Endodermal cell (in vitro differentiated cells): ENCODE measurements around the gene RPS16. TPM values are rescaled to one million over a fixed set of nuclear protein-coding genes. Genes with fewer than 3 reads are reported as not detected.
A peak's percentile ranks its signal among the peaks of the same experiment; 100 is the strongest.

ENCODE experiments used
- DNase-seq: peaks from one replicate; pipeline ENCODE4 v3.0.0-alpha.2; 2017
- H3K27ac ChIP-seq: 2 replicates; pipeline ENCODE4 v1.5.1; 2013; ENCODE audit warnings: mild to moderate bottlenecking, low read depth, low read length, moderate library complexity
- H3K27me3 ChIP-seq: 2 replicates; pipeline ENCODE4 v1.6.1; 2013; ENCODE audit warnings: mild to moderate bottlenecking, low read length, moderate library complexity; ENCODE audit not compliant: insufficient read depth, control insufficient read depth, poor library complexity, severe bottlenecking
- H3K36me3 ChIP-seq: 2 replicates; pipeline ENCODE4 v1.7.0; 2013; ENCODE audit warnings: mild to moderate bottlenecking, low read length, moderate library complexity; ENCODE audit not compliant: control insufficient read depth, insufficient read depth
- H3K4me1 ChIP-seq: one replicate; pipeline ENCODE4 v1.7.0; 2013; ENCODE audit warnings: low read length; ENCODE audit not compliant: control insufficient read depth, insufficient read depth
- H3K4me3 ChIP-seq: 2 replicates; pipeline ENCODE4 v1.5.1; 2013; ENCODE audit warnings: mild to moderate bottlenecking, low read length, moderate library complexity
- H3K9ac ChIP-seq: 2 replicates; pipeline ENCODE4 v1.6.1; 2013; ENCODE audit warnings: mild to moderate bottlenecking, low read length, moderate library complexity; ENCODE audit not compliant: poor library complexity, severe bottlenecking; ENCODE audit errors: extremely low read depth
- H3K9me3 ChIP-seq: 2 replicates; pipeline ENCODE4 v1.6.1; 2013; ENCODE audit warnings: mild to moderate bottlenecking, low read length, moderate library complexity; ENCODE audit not compliant: control insufficient read depth
- H3K27ac Mint-ChIP-seq: 2 replicates; pipeline ENCODE4 v1.8.0; 2020; ENCODE audit warnings: mixed read lengths
- H3K27me3 Mint-ChIP-seq: 2 replicates; pipeline ENCODE4 v1.8.0; 2021; ENCODE audit warnings: mild to moderate bottlenecking, mixed read lengths; ENCODE audit not compliant: insufficient read depth
- H3K36me3 Mint-ChIP-seq: 2 replicates; pipeline ENCODE4 v1.8.0; 2020; ENCODE audit warnings: low read depth, mixed read lengths
- H3K4me1 Mint-ChIP-seq: 2 replicates; pipeline ENCODE4 v1.8.0; 2020; ENCODE audit warnings: mixed read lengths
- H3K4me3 Mint-ChIP-seq: 2 replicates; pipeline ENCODE4 v1.8.0; 2020; ENCODE audit warnings: mild to moderate bottlenecking, moderate library complexity, mixed read lengths
- H3K9me3 Mint-ChIP-seq: 2 replicates; pipeline ENCODE4 v1.8.0; 2020; ENCODE audit warnings: mild to moderate bottlenecking, mixed read lengths
- CTCF ChIP-seq: fragments of 200-600 bp; sonication (generic); conservative IDR thresholded peaks from 2 replicates; pipeline ENCODE4 v1.5.0; 2021; ENCODE audit warnings: antibody characterized with exemption, mild to moderate bottlenecking
- WGBS, 2 experiments: methylation state at CpG; one replicate each; pipeline versions ENCODE4 v1.1.5 to v1.1.7; 2013; ENCODE audit warnings: missing lambda C conversion rate in 2 of 2, mixed read lengths in 1 of 2; ENCODE audit not compliant: insufficient coverage in 1 of 2, insufficient read length in 1 of 2; 5-methylcytosine and 5-hydroxymethylcytosine counted together
- total RNA-seq, 2 donors: library from RNA; stranded (reverse); fragmentation: NEBNext Ultra II Directional in 1 of 2; extraction: Animal tissue kit (Norgen Biotek cat#: 25700) in 1 of 2; gene quantifications; 2 replicates in 1 of 2; 3 replicates in 1 of 2; pipeline ENCODE4 v1.2.1, GENCODE V29; 2021

The RPS16 gene
- total RNA-seq, 2 donors from 2014 or later = 1,674 to 1,990 TPM

GRCh38 chr19:39432677-39433025 is 3.1 kb downstream of the RPS16 start:
- H3K36me3 Mint-ChIP-seq = peaks cover 37% of the 10 kb centered on the region

GRCh38 chr19:39430675-39431593 is 4.8 kb downstream of the RPS16 start:
- Mint-ChIP-seq H3K27ac (peak overlapping the region; percentile 93), H3K4me3 (no peak overlapping the region), H3K27me3 (no peaks in the 10 kb centered on the region), H3K9me3 (no peaks in the 10 kb centered on the region), H3K36me3 (peaks cover 37% of the 10 kb centered on the region), H3K4me1 (peaks cover 22% of the 10 kb centered on the region)
- H3K27ac ChIP-seq = peak overlapping the region; percentile 4
- WGBS, 2 experiments = 82 to 83% methylated on average over 24 to 25 of the region's 25 CpGs
- no peaks in the 10 kb centered on the region for H3K27me3 ChIP-seq
- H3K9me3 ChIP-seq = no peaks in the 10 kb centered on the region
- H3K4me3 ChIP-seq = no peak overlapping the region
- H3K36me3 ChIP-seq = peaks cover 34% of the 10 kb centered on the region
- DNase-seq = peak; percentile 80
- TF ChIP-seq CTCF = no peak
- no peak overlapping the region for H3K9ac ChIP-seq
- peaks cover 6% of the 10 kb centered on the region for H3K4me1 ChIP-seq

More at GRCh38 chr19:39432677-39433025, 3.1 kb downstream of the RPS16 start:
- WGBS, 2 experiments = 97 to 100% methylated on average over 7 to 8 of the region's 8 CpGs
- H3K36me3 ChIP-seq = peaks cover 31% of the 10 kb centered on the region
- H3K9ac ChIP-seq = no peak overlapping the region
- H3K9me3 ChIP-seq = no peaks in the 10 kb centered on the region
- H3K4me1 ChIP-seq = peaks cover 6% of the 10 kb centered on the region
- H3K27ac ChIP-seq = no peak overlapping the region
- H3K4me1 Mint-ChIP-seq = peaks cover 30% of the 10 kb centered on the region
- no peaks in the 10 kb centered on the region for H3K9me3 Mint-ChIP-seq
- H3K4me3 ChIP-seq = no peak overlapping the region
- no peaks in the 10 kb centered on the region for H3K27me3 Mint-ChIP-seq
- TF ChIP-seq CTCF = no peak
- peak overlapping the region; percentile 61 for H3K27ac Mint-ChIP-seq
- no peak overlapping the region for H3K4me3 Mint-ChIP-seq
- H3K27me3 ChIP-seq = no peaks in the 10 kb centered on the region
- no peak for DNase-seq

DNA sequence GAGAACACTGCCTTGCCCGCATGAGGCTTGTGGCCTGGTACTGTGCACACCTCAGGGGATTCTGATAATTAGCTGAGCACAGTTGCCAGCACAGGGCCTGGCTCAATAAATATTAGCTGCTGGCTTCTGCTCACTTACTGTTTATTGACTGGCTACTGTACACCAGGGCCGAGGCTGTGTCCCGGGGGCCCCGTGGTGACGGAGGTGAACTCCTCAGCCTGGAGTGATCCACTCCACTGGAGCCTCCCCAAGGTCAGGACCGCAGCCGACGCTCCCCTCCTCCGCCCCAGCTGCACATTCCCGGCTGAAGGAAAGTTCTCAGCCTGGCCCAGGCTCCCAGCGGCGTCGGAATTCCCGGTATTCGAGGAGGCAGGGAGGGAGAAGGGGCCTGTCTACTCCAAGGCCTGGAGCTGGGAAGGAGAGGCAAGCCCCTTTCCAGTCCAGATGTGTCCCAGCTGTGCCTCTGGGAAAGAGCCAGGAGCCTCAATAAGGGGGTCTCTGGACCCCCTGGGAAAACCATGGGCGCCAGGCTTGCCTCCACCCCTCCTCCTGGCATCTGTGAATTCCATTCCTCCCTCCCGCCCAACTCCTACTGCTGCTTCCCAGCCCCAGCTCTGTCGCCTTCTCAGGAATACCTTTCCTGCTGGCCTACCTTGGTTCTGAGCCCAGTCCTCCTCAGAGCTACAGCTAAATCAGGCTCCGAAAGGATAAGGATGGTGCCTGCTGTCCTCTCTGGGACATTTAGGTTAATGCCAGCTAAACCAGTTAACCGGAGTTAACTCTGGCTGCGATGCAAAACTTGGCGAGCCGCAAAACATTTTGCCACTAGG is 7.3 kb downstream of the RPS16 start:
- H3K9me3 Mint-ChIP-seq = no peaks in the 10 kb centered on the region
- no peaks in the 10 kb centered on the region for H3K27me3 Mint-ChIP-seq
- no peaks in the 10 kb centered on the region for H3K9me3 ChIP-seq
- peak; percentile 36 for TF ChIP-seq CTCF
- WGBS, 2 experiments = 27 to 30% methylated on average over 9 to 23 of the region's 23 CpGs
- DNase-seq = peak; percentile 97
- H3K27me3 ChIP-seq = no peaks in the 10 kb centered on the region
- peak overlapping the region; percentile 43 for H3K4me3 Mint-ChIP-seq
- H3K4me3 ChIP-seq = no peak overlapping the region
- H3K27ac ChIP-seq = peak overlapping the region; percentile 95
- H3K4me1 Mint-ChIP-seq = peaks cover 10% of the 10 kb centered on the region
- H3K36me3 Mint-ChIP-seq = peaks cover 32% of the 10 kb centered on the region
- H3K27ac Mint-ChIP-seq = peak overlapping the region; percentile 97
- H3K9ac ChIP-seq = peak overlapping the region; percentile 71
- peaks cover 6% of the 10 kb centered on the region for H3K4me1 ChIP-seq
- H3K36me3 ChIP-seq = peaks cover 39% of the 10 kb centered on the region
